GM19328 (cell line): Measurements from ENCODE around the gene ZNF283.
"Not testable (repeated sequence)": the region's sequence is repeated elsewhere in the genome, so short reads cannot be mapped to it uniquely, and the experiment has no call there.

Experiments
- ATAC-seq: cut with Tn5 transposase; IDR thresholded peaks from one replicate; pipeline ENCODE4 v1.9.1; 2021; ENCODE audit warnings: mild to moderate bottlenecking, moderate library complexity; ENCODE audit not compliant: unreplicated experiment

The ZNF283 gene

DNA sequence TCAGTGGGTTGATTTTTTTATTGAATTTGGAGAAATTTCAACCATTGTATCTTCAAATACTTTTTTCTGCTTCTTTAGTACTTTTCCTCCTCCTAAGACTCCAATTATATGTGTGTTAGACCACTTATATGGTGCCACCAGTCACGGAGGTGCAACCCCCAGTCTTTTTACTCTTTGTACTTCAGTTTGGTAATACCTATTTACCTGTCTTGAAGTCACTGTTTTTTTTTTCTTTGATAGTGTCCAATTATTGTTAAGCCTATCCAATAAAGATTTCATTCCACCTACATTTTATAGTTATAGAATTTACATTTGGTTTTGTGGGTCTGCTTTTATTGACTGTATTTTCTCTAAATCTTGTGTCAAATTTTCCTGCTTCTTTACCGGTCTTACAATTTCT lies 14.9 kb downstream of the ZNF283 start:
- ATAC-seq = no peak

DNA sequence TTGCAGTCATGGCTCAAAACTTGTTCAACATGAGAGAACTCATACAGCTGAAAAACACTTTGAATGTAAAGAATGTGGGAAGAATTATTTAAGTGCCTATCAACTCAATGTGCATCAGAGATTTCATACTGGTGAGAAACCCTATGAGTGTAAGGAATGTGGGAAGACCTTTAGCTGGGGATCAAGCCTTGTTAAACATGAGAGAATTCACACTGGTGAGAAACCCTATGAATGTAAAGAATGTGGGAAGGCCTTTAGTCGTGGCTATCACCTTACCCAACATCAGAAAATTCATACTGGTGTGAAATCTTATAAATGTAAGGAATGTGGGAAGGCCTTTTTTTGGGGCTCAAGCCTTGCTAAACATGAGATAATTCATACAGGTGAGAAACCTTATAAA lies 20.1 kb downstream of the ZNF283 start:
- ATAC-seq = no peak

DNA sequence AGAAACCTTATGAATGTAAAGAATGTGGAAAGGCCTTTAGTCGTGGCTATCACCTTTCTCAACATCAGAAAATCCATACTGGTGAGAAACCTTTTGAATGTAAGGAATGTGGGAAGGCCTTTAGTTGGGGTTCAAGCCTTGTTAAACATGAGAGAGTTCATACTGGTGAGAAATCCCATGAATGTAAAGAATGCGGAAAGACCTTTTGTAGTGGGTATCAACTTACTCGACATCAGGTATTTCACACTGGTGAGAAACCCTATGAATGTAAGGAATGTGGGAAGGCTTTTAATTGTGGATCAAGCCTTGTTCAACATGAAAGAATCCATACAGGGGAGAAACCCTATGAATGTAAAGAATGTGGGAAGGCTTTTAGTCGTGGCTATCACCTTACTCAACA lies 20.8 kb downstream of the ZNF283 start:
- no peak for ATAC-seq

DNA sequence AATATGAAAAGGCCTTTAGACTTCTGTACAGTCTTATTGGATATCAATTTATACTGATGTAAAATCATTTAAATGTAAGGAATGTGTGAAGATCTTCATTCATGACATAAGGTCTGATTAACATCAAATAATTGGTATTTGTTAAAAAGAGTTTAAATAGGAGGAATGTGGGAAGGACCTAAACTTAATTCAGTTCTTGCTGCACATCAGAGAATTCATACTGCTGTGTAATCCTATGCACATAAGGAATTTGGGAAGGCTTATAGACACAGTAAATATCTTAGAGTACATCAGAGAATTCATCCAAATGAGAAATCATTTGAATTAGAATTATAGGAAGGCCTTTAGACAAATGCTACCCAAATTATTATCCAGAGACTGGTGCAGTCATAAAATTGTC lies 21.7 kb downstream of the ZNF283 start:
- no peak for ATAC-seq

DNA sequence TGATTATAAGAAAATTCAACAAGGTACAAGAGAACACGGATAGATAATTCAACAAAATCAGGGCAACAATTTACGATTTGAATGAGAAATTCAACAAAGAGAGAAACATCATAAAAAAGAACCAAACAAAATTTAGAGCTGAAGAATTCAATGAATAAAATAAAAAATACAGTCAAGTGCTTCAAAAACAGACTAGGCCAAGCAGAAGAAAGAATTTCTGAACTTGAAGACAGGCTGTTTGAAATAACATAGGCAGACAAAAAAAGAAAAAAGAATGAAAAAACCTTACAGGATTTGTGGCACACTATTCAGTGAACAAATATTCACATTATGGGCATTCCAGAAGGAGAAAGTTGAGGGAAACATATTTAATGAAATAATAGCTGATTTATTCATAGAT lies 31.1 kb downstream of the ZNF283 start:
- no peak for ATAC-seq

DNA sequence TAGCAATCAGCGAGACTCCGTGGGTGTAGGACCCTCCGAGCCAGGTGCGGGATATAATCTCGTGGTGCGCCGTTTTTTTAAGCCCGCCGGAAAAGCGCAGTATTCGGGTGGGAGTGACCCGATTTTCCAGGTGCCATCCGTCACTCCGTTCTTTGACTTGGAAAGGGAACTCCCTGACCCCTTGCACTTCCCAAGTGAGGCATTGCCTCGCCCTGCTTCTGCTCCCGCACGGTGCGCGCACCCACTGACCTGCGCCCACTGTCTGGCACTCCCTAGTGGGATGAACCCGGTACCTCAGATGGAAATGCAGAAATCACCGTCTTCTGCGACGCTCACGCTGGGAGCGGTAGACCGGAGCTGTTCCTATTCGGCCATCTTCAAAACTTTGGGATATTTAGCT lies 39.8 kb downstream of the ZNF283 start:
- not testable (repeated sequence) for ATAC-seq

DNA sequence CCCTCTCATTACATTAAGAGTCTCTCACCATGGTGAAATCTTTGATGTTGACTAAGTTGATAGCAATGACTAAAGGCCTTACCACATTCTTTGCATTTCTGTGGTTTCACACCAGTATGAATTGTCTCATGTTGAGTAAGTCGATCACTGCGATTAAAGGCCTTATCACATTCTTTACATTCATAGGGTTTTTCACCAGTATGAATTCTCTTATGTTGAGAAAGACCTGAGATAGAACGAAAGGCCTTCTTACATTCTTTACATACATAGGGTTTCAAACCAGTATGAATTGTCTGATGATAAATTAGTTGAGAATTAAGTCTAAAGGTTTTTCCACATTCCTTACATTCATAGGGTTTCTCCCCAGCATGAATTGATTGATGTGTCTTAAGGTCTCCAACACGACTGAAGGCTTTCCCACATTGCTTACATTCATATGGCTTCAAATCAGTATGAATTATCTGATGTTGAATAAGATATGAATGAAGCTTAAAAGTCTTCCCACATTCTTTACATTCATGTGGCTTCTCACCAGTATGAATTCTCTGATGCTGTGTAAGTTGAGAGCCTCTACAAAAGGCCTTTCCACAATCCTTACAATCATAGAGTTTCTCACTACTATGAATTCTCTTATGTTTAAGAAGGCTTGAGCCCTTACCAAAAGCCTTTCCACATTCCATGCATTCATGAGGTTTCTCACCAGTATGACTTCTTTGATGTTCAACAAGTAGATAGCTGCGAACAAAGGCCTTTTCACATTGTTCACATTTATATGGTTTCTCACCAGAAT lies 45.6 kb downstream of the ZNF283 start:
- no peak for ATAC-seq

DNA sequence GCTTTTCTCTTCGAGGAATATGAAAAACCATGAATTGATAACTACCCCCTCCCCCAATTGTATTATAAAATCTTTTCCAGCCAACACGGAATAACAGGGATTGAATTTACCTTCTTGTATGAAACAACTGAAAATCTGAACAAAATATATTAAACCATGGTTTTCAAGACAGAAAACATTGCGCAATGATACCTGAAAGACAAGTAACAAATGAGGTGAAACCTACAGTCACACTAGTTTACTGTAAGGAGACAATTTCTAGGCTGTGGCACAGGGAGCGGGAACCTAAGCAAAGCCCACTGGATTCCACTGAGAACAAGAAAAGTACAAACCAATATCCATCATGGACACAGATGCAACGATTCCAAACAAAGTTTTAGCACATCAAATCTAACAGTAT lies 53.4 kb downstream of the ZNF283 start:
- no peak for ATAC-seq

DNA sequence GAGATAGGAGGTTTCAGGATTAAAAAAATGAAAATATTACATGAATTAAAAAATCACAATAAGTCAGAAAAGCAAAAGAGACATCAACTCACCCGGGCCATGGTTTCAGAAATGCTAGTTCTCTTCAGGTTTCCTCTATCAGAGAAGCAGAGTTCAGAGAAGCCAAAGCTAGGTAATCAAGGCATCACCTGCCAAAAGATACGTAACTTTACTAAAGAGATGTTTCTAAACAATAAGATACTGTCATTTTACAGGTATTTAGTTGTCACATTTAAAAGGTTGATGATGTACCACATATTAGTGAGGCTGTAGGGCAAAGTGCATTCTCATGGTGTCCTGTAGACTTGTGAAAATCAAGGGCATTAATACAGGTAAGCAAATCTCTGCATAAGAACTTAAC lies 56.7 kb downstream of the ZNF283 start, which contains the start of gene ZNF404:
ZNF404 (minus strand) TSS at position 101 of the 400 bp plus-strand sequence.
- no peak for ATAC-seq

DNA sequence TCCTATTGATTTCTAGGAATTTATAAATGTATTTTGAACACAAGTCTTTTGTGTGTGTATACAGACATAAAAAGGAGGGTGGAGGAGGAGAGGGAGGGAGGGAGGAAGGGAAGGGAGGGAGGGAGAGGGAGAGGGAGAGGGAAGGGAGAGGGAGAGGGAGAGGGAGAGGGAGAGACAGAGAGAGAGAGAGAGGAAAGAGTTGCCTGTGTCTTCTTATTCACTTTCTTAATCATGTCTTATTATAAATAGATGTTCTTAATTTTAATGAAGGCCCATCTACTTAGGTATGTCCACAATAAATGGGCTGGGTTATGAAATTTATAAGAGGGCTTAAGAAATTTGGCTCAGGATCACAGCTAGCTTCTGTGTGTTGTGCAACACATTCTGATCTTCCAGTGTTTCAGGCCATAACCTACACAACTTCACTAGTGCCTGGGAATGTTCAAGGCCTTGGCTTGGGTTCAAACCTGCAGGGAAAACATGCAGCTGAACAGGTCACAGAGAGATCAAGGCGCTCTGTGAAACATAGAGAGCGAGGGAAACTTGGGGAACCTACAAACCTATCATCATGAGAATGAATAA lies 68.7 kb downstream of the ZNF283 start:
- ATAC-seq = no peak
